ENCODE data around the gene TMEM231. TPM values are rescaled to one million over a fixed set of nuclear protein-coding genes. Genes with fewer than 3 reads are reported as not detected.

Gene TMEM231
- total RNA-seq, 1 experiment from 2014 or later = 9.7 TPM

DNA sequence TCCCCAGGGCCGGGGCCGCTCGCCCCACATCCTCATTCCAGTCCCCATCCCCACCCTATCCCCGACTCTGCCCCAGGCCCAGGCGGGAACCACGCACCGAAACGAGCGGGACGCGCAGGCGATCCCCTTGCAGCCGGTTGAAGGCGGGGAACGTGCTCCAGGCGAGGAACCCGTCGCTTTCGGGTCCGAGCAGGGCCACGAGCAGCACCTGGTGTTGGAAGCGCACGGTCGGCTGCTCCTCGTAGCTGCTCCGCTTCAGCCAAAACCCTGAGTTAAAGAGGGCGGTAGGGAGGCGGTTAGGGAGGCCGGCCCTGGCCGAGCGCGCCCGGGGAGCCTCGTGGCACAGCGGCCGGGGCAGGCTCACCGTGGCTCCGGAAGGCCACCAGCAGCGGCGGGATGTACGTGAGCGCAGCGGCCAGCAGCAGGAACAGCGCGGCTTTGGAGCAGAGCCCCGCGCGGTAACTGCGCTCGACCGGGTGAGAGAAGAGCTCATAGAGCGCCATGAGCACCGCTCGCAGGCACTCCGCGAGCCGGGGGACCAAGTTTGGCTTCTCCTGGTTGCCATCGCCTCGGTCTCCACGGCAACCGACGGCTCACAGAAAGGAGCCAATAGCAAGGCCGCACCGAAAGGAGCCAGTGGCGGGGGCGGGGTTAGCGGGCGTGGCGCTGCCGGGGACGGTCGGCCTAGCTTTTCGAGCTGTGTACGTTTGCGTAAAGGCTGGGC lies at the start of gene TMEM231 (continued):
- TF ChIP-seq, protein P1, sequence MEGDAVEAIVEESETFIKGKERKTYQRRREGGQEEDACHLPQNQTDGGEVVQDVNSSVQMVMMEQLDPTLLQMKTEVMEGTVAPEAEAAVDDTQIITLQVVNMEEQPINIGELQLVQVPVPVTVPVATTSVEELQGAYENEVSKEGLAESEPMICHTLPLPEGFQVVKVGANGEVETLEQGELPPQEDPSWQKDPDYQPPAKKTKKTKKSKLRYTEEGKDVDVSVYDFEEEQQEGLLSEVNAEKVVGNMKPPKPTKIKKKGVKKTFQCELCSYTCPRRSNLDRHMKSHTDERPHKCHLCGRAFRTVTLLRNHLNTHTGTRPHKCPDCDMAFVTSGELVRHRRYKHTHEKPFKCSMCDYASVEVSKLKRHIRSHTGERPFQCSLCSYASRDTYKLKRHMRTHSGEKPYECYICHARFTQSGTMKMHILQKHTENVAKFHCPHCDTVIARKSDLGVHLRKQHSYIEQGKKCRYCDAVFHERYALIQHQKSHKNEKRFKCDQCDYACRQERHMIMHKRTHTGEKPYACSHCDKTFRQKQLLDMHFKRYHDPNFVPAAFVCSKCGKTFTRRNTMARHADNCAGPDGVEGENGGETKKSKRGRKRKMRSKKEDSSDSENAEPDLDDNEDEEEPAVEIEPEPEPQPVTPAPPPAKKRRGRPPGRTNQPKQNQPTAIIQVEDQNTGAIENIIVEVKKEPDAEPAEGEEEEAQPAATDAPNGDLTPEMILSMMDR (IDR thresholded peaks at IDR 0.05 in 2 of 3, conservative IDR thresholded peaks at IDR 0.05 in 1 of 3; ENCODE audit: borderline replicate concordance in 1 of 3, insufficient read depth in 1 of 3, low read depth in 2 of 3, low read length in 2 of 3) = no peak
- TF ChIP-seq, protein P2, sequence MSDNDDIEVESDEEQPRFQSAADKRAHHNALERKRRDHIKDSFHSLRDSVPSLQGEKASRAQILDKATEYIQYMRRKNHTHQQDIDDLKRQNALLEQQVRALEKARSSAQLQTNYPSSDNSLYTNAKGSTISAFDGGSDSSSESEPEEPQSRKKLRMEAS (IDR thresholded peaks at IDR 0.05) = peak; percentile 80
- no peak for TF ChIP-seq JUND (IDR thresholded peaks at IDR 0.05)
- TF ChIP-seq CBX3 (IDR thresholded peaks at IDR 0.05; ENCODE audit: low read depth) = no peak

DNA sequence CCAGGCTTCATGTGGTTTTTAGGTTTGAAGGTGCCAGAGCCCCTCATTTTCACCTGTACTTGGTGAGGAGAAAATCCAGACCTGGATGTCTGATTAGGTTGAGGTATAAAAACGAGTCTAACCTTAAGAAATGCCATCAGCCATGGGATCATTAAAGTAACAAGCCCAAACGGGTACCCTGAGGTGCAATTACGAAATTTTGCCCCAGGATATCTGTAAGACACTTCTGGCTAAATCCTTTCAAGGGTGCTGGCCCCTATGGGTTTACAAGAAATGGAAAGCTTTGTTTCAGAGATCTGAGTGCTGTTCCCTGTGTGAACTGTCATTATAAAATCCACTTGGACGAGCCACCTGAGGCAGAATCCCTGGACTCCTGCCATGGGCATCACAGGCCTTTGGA lies 47.2 kb upstream of the TMEM231 start:
- Histone ChIP-seq H3K79me2 (ENCODE audit: insufficient read depth, low read length) (no peaks in the 10 kb centered on the region), H3K27ac (ENCODE audit: low read depth, low read length) (no peak overlapping the region), H3K9me3 (ENCODE audit: control insufficient read depth in 1 of 2, insufficient read depth in 1 of 2, low read depth in 1 of 2, low read length in 2 of 2) (0 out of 4 replicates have a peak, but pooled peaks cover 4 to 9% of the 10 kb centered on the region in 2 experiments), H3K9ac (ENCODE audit: low read length) (no peak overlapping the region), H3K4me2 (ENCODE audit: low read length) (no peak overlapping the region), H3K4me3 (replicated peaks in 1 of 2; ENCODE audit: low read depth in 1 of 2, low read length in 2 of 2) (no peak overlapping the region), H3K4me1 (ENCODE audit: control insufficient read depth in 1 of 2, insufficient read depth in 2 of 2, low read length in 2 of 2) (no peaks in the 10 kb centered on the region), H3K36me3 (ENCODE audit: control insufficient read depth in 1 of 2, insufficient read depth in 2 of 2, low read length in 2 of 2) (peaks cover 21 to 48% of the 10 kb centered on the region in 2 experiments), H4K20me1 (ENCODE audit: insufficient read depth) (no peaks in the 10 kb centered on the region), H3K27me3 (ENCODE audit: insufficient read depth, low read length) (no peaks in the 10 kb centered on the region), H3K9me2 (ENCODE audit: insufficient read depth) (no peaks in the 10 kb centered on the region), H2AFZ (ENCODE audit: low read depth, low read length, poor library complexity, severe bottlenecking) (no peak overlapping the region)
- ChIA-PET POLR2A (no interaction called here), CTCF (no interaction called here), RAD21 (ENCODE audit: low non-redundant PET in 1 of 2, low total read pairs in 2 of 2, uncharacterized antibody in 2 of 2, unreplicated experiment in 2 of 2) (no interaction called here)
- no TSS peak for BruUV-seq (replicated peaks)
- DNase-seq (ENCODE audit: low read depth, low spot score) (no peak), ATAC-seq (no peak)
- no peak for TF ChIP-seq ZFX (IDR thresholded peaks at IDR 0.05)
- TF ChIP-seq POLR2AphosphoS5 (IDR thresholded peaks at IDR 0.05; ENCODE audit: low read depth, low read length) = no peak
- TF ChIP-seq SP1 (IDR thresholded peaks at IDR 0.05; ENCODE audit: low read depth) = no peak
- no peak for TF ChIP-seq CEBPB (IDR thresholded peaks at IDR 0.05; ENCODE audit: low read depth)
- no peak for TF ChIP-seq YY1 (IDR thresholded peaks at IDR 0.05; ENCODE audit: extremely low read depth, insufficient replicate concordance, low read depth, low read length)
- TF ChIP-seq, protein P1 (IDR thresholded peaks at IDR 0.05 in 2 of 3, conservative IDR thresholded peaks at IDR 0.05 in 1 of 3; ENCODE audit: borderline replicate concordance in 1 of 3, insufficient read depth in 1 of 3, low read depth in 2 of 3, low read length in 2 of 3) = no peak
- no peak for TF ChIP-seq EZH2 (IDR thresholded peaks at IDR 0.05)
- no peak for TF ChIP-seq TCF7L2 (IDR thresholded peaks at IDR 0.05; ENCODE audit: borderline replicate concordance, extremely low read depth, insufficient read depth, insufficient read length)
- TF ChIP-seq, protein P3, sequence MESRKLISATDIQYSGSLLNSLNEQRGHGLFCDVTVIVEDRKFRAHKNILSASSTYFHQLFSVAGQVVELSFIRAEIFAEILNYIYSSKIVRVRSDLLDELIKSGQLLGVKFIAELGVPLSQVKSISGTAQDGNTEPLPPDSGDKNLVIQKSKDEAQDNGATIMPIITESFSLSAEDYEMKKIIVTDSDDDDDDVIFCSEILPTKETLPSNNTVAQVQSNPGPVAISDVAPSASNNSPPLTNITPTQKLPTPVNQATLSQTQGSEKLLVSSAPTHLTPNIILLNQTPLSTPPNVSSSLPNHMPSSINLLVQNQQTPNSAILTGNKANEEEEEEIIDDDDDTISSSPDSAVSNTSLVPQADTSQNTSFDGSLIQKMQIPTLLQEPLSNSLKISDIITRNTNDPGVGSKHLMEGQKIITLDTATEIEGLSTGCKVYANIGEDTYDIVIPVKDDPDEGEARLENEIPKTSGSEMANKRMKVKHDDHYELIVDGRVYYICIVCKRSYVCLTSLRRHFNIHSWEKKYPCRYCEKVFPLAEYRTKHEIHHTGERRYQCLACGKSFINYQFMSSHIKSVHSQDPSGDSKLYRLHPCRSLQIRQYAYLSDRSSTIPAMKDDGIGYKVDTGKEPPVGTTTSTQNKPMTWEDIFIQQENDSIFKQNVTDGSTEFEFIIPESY (IDR thresholded peaks at IDR 0.05; ENCODE audit: extremely low read depth, insufficient replicate concordance, low read length) = no peak
- intact Hi-C loops (cut with micrococcal nuclease) = no loop called here
